ENCODE data around the gene PACRG. TPM values are rescaled to one million over a fixed set of nuclear protein-coding genes. Genes with fewer than 3 reads are reported as not detected.

PACRG gene
- total and polyA plus RNA-seq, 2 of the 8 experiments (the other 6 are each of a cell fraction or from before 2014, with no cell fraction given), result 0.44 to 0.54 TPM

DNA sequence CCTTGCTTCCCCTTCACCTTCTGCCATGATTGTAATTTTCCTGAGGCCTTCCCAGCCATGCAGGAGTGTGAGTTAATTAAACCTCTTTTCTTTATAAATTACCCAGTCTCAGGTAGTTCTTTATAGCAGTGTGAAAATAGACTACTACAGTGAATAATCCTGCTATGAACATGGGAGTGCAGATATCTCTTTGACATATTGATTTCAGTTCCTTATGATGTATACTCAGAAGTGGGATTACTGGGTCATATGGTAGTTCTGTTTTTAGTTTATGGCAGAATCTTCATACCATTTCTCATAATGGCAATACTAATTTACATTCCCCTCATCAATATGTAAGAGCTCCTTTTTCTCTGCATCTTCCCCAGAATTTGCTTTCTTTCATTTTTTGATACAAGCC lies 26.0 kb downstream of the PACRG start:
- H3K79me2 ChIP-seq (ENCODE audit: control insufficient read depth in 1 of 2, insufficient read depth in 2 of 2, low read length in 2 of 2), result no peaks in the 10 kb centered on the region
- H2BK15ac ChIP-seq (ENCODE audit: low read length), result no peak overlapping the region
- no peak overlapping the region for H3K56ac ChIP-seq (replicated peaks; ENCODE audit: insufficient read length, low read depth, low read length)
- TF ChIP-seq BACH1 (IDR thresholded peaks at IDR 0.05; ENCODE audit: low read length) (no peak), NANOG (IDR thresholded peaks at IDR 0.05; ENCODE audit: insufficient read depth, low read depth, low read length, poor library complexity, severe bottlenecking) (no peak), KDM5A (IDR thresholded peaks at IDR 0.05; ENCODE audit: low read length) (no peak)
- H4K91ac ChIP-seq (replicated peaks; ENCODE audit: insufficient read length, low read length), result no peak overlapping the region
- no peaks in the 10 kb centered on the region for H3K27me3 ChIP-seq (replicated peaks in 1 of 4; ENCODE audit: control insufficient read depth in 3 of 4, extremely low read depth in 1 of 4, insufficient read depth in 3 of 4, low read length in 3 of 4)
- H4K20me1 ChIP-seq (replicated peaks in 1 of 2; ENCODE audit: control insufficient read depth in 1 of 2, insufficient read depth in 2 of 2, low read length in 2 of 2), result no peaks in the 10 kb centered on the region
- no peak overlapping the region for H2BK5ac ChIP-seq (ENCODE audit: low read depth, low read length)
- no peak overlapping the region for H3K4me3 ChIP-seq (ENCODE audit: extremely low read depth in 1 of 4, insufficient read depth in 2 of 4, low read depth in 3 of 4, low read length in 4 of 4)
- no peak overlapping the region for H3K18ac ChIP-seq (ENCODE audit: extremely low read depth, low read length)
- no peaks in the 10 kb centered on the region for H3K4me1 ChIP-seq (replicated peaks in 1 of 4; ENCODE audit: control insufficient read depth in 3 of 4, insufficient read depth in 4 of 4, low read length in 3 of 4)
- no peak for DNase-seq (ENCODE audit: low read depth in 1 of 2, low spot score in 2 of 2)
- H2BK12ac ChIP-seq (ENCODE audit: low read depth, low read length), result no peak overlapping the region
- no peak overlapping the region for H2AK5ac ChIP-seq (ENCODE audit: low read depth, low read length)
- H3K36me3 ChIP-seq (ENCODE audit: control insufficient read depth in 2 of 4, insufficient read depth in 4 of 4, low read length in 3 of 4), result no peaks in the 10 kb centered on the region
- POLR2A ChIA-PET (ENCODE audit: partially characterized antibody), result interaction anchor here (0.6 kb wide), 1 partner anchor 748 kb away, joined by 4 read pairs; no protein-coding TSS in a partner anchor
- no peak overlapping the region for H2AFZ ChIP-seq (ENCODE audit: low read length)
- no peak overlapping the region for H4K5ac ChIP-seq (ENCODE audit: insufficient read length, low read depth, low read length)
- no peaks in the 10 kb centered on the region for H3K79me1 ChIP-seq (ENCODE audit: low read depth, low read length)
- CTCF ChIA-PET (ENCODE audit: partially characterized antibody), result interaction anchor here (1.3 kb wide), 1 partner anchor 154 kb away, joined by 3 read pairs; no protein-coding TSS in a partner anchor
- H3K14ac ChIP-seq (ENCODE audit: insufficient read length), result no peak overlapping the region
- no peak overlapping the region for H3K4me2 ChIP-seq (ENCODE audit: insufficient read depth in 1 of 2, low read depth in 2 of 2, low read length in 2 of 2)
- no peak overlapping the region for H3K4ac ChIP-seq (replicated peaks; ENCODE audit: insufficient read length, low read depth, low read length)
- H3K9ac ChIP-seq (replicated peaks in 1 of 4; ENCODE audit: extremely low read depth in 1 of 4, low read depth in 3 of 4, low read length in 3 of 4), result no peak overlapping the region
- H2BK120ac ChIP-seq (replicated peaks; ENCODE audit: low read depth, low read length), result no peak overlapping the region
- no peaks in the 10 kb centered on the region for H3K23me2 ChIP-seq (ENCODE audit: low read depth, low read length)
- no peaks in the 10 kb centered on the region for H3K9me3 ChIP-seq (ENCODE audit: insufficient read depth in 2 of 2, low read depth in 1 of 2, low read length in 1 of 2)
- H4K8ac ChIP-seq (ENCODE audit: extremely low read depth, insufficient read depth, low read length), result no peak overlapping the region
- no peak overlapping the region for H3K27ac ChIP-seq (ENCODE audit: low read depth, low read length)
- H3K23ac ChIP-seq (ENCODE audit: insufficient read length), result no peak overlapping the region
- no peak for FAIRE-seq
- no peak overlapping the region for H2BK20ac ChIP-seq (ENCODE audit: low read length)
